ENCODE results near the gene SHISA9. TPM values are rescaled to one million over a fixed set of nuclear protein-coding genes. Genes with fewer than 3 reads are reported as not detected.

The SHISA9 gene
- total and polyA plus RNA-seq, 2 donors from 2014 or later, result 0.95 to 2.8 TPM

DNA sequence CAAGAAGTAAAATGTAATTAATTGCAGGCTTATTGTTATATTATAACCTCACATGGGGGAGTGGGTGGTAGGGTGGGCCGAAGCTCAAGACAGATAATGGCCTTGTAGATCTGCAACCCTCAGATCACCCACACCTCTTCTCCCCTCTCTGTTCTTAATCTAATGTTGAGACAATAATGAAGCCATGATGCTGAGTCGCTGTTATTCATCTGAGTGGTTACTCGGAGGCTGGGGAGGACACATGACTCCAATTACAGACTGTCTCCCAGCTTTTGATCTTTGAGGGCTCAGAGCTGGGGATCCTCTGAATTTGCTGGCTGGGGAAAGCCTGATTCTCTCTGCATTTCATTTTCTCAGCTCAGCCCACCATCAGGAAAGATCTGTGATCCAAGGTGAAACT lies 275.3 kb downstream of the SHISA9 start:
- no peak for FAIRE-seq
- no peaks in the 10 kb centered on the region for H3K4me1 ChIP-seq (ENCODE audit: control insufficient read depth in 2 of 3, insufficient read depth in 2 of 3, low read depth in 1 of 3, low read length in 3 of 3)
- intact Hi-C loops (cut with DNase I), result no loop called here
- DNase-seq, result no peak
- H3K27ac ChIP-seq (ENCODE audit: low read depth in 2 of 2, low read length in 2 of 2), result no peak overlapping the region
- no peaks in the 10 kb centered on the region for H3K27me3 ChIP-seq (ENCODE audit: control insufficient read depth, insufficient read depth, low read length)
- TF ChIP-seq, protein P1, sequence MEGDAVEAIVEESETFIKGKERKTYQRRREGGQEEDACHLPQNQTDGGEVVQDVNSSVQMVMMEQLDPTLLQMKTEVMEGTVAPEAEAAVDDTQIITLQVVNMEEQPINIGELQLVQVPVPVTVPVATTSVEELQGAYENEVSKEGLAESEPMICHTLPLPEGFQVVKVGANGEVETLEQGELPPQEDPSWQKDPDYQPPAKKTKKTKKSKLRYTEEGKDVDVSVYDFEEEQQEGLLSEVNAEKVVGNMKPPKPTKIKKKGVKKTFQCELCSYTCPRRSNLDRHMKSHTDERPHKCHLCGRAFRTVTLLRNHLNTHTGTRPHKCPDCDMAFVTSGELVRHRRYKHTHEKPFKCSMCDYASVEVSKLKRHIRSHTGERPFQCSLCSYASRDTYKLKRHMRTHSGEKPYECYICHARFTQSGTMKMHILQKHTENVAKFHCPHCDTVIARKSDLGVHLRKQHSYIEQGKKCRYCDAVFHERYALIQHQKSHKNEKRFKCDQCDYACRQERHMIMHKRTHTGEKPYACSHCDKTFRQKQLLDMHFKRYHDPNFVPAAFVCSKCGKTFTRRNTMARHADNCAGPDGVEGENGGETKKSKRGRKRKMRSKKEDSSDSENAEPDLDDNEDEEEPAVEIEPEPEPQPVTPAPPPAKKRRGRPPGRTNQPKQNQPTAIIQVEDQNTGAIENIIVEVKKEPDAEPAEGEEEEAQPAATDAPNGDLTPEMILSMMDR (IDR thresholded peaks at IDR 0.05; ENCODE audit: borderline replicate concordance, extremely low read depth, insufficient read depth), result no peak
- no peak overlapping the region for H3K4me3 ChIP-seq (ENCODE audit: low read length in 3 of 3)
- H3K9ac ChIP-seq (ENCODE audit: low read length in 3 of 3), result no peak overlapping the region
- H3K36me3 ChIP-seq (ENCODE audit: control insufficient read depth in 2 of 3, insufficient read depth in 3 of 3, low read length in 3 of 3), result no peaks in the 10 kb centered on the region
- H3K9me3 ChIP-seq (ENCODE audit: control insufficient read depth in 2 of 3, insufficient read depth in 1 of 3, low read length in 3 of 3), result no peaks in the 10 kb centered on the region

DNA sequence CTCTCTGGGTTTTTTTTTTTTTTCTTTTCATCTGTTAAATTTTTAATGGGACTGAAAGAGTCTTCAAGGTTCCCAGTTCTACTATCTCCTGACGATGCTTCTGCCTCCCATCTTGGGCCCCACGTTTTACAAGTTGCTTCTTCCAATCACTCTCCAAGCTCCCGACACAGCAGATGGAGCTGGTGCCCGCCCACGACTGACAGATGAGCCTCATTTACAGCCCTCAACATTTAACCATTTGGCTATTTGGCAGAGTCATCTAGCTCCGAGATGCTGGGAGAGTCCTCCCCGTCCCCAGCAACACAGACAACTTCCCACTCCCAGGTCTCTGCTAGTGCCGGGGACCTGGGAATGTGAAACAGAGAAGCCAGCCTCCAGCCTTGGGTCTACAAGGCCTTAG lies 276.9 kb downstream of the SHISA9 start:
- DNase-seq (no peak), FAIRE-seq (no peak)
- intact Hi-C loops (cut with DNase I), result no loop called here
- no peak overlapping the region for H3K4me3 ChIP-seq (ENCODE audit: low read length in 3 of 3)
- no peaks in the 10 kb centered on the region for H3K9me3 ChIP-seq (ENCODE audit: control insufficient read depth in 2 of 3, insufficient read depth in 1 of 3, low read length in 3 of 3)
- no peaks in the 10 kb centered on the region for H3K27me3 ChIP-seq (ENCODE audit: control insufficient read depth, insufficient read depth, low read length)
- H3K36me3 ChIP-seq (ENCODE audit: control insufficient read depth in 2 of 3, insufficient read depth in 3 of 3, low read length in 3 of 3), result no peaks in the 10 kb centered on the region
- TF ChIP-seq, protein P1 (IDR thresholded peaks at IDR 0.05; ENCODE audit: borderline replicate concordance, extremely low read depth, insufficient read depth), result no peak
- no peak overlapping the region for H3K9ac ChIP-seq (ENCODE audit: low read length in 3 of 3)
- no peaks in the 10 kb centered on the region for H3K4me1 ChIP-seq (ENCODE audit: control insufficient read depth in 2 of 3, insufficient read depth in 2 of 3, low read depth in 1 of 3, low read length in 3 of 3)
- H3K27ac ChIP-seq (ENCODE audit: low read depth in 2 of 2, low read length in 2 of 2), result no peak overlapping the region

DNA sequence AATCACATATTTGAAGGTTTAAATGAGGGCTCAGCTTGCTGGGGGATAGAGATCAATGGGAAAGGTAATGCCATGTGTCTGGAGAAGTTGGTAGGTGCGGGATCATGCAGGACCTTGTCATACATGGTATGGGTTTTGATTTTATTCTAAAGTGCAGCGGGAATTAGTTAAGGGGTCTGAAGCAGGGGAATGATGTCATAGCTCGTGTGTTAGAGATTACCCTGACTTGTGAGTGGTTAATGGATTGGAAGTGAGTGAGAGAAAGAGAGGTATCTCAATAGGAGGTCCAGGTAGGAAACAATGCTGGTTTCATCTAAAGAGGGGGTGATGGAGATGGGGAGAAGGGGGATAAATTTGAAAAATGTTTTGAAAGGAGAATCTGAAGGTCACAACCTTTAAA lies 280.0 kb downstream of the SHISA9 start:
- no peaks in the 10 kb centered on the region for H3K4me1 ChIP-seq (ENCODE audit: control insufficient read depth in 2 of 3, insufficient read depth in 2 of 3, low read depth in 1 of 3, low read length in 3 of 3)
- no peak for FAIRE-seq
- no peak overlapping the region for H3K27ac ChIP-seq (ENCODE audit: low read depth in 2 of 2, low read length in 2 of 2)
- no peak for DNase-seq
- H3K9ac ChIP-seq (ENCODE audit: low read length in 3 of 3), result no peak overlapping the region
- no peaks in the 10 kb centered on the region for H3K36me3 ChIP-seq (ENCODE audit: control insufficient read depth in 2 of 3, insufficient read depth in 3 of 3, low read length in 3 of 3)
- H3K4me3 ChIP-seq (ENCODE audit: low read length in 3 of 3), result no peak overlapping the region
- H3K27me3 ChIP-seq (ENCODE audit: control insufficient read depth, insufficient read depth, low read length), result no peaks in the 10 kb centered on the region
- H3K9me3 ChIP-seq (ENCODE audit: control insufficient read depth in 2 of 3, insufficient read depth in 1 of 3, low read length in 3 of 3), result no peaks in the 10 kb centered on the region
- TF ChIP-seq, protein P1 (IDR thresholded peaks at IDR 0.05; ENCODE audit: borderline replicate concordance, extremely low read depth, insufficient read depth), result no peak
- intact Hi-C loops (cut with DNase I), result no loop called here

DNA sequence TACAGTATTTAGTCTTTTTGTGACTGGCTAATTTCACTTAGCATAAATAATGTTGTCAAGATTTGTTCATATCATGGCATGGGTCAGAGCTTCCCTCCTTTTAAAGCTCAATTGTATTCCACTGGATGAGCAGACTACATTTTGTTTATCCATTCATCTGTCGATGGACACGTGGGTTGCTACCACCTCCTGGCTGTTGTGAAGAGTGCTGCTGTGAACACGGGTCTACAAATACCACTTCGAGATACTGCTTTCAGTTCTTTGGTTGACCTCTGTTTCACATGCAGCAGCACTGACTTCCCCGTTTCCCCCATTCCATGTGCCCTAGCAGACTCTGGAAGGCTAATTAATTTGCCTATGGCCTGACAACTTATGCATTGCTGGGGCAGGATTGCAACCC lies 285.4 kb downstream of the SHISA9 start:
- no peaks in the 10 kb centered on the region for H3K9me3 ChIP-seq (ENCODE audit: control insufficient read depth in 2 of 3, insufficient read depth in 1 of 3, low read length in 3 of 3)
- TF ChIP-seq, protein P1 (IDR thresholded peaks at IDR 0.05; ENCODE audit: borderline replicate concordance, extremely low read depth, insufficient read depth), result peak; percentile 26
- H3K4me1 ChIP-seq (ENCODE audit: control insufficient read depth in 2 of 3, insufficient read depth in 2 of 3, low read depth in 1 of 3, low read length in 3 of 3), result no peaks in the 10 kb centered on the region
- H3K36me3 ChIP-seq (ENCODE audit: control insufficient read depth in 2 of 3, insufficient read depth in 3 of 3, low read length in 3 of 3), result no peaks in the 10 kb centered on the region
- intact Hi-C loops (cut with DNase I), result no loop called here
- no peak overlapping the region for H3K27ac ChIP-seq (ENCODE audit: low read depth in 2 of 2, low read length in 2 of 2)
- H3K4me3 ChIP-seq (ENCODE audit: low read length in 3 of 3), result no peak overlapping the region
- no peak for FAIRE-seq
- no peaks in the 10 kb centered on the region for H3K27me3 ChIP-seq (ENCODE audit: control insufficient read depth, insufficient read depth, low read length)
- peak in 1 of 5 donors; percentile 26 for DNase-seq
- no peak overlapping the region for H3K9ac ChIP-seq (ENCODE audit: low read length in 3 of 3)

Measured in kidney (tissue), 14 donors.